Liver (tissue), 9 donors: ENCODE data around the gene ZNF532. TPM values are rescaled to one million over a fixed set of nuclear protein-coding genes. Genes with fewer than 3 reads are reported as not detected.

ENCODE experiments used
- DNase-seq: peaks from one replicate; pipeline ENCODE4 v3.0.0-alpha.2; 2017; ENCODE audit warnings: low spot score
- H3K27ac ChIP-seq, 2 donors: one replicate each; pipeline ENCODE4 v1.7.0; 2013; ENCODE audit warnings: inconsistent platforms in 2 of 2, low read length in 2 of 2, control low read depth in 1 of 2, low read depth in 1 of 2, mild to moderate bottlenecking in 1 of 2
- H3K27me3 ChIP-seq, 4 donors: one replicate each; pipeline versions ENCODE4 v1.6.1 to v1.7.0; 2013; ENCODE audit warnings: low read length in 3 of 4, inconsistent platforms in 1 of 4, mild to moderate bottlenecking in 1 of 4, moderate library complexity in 1 of 4; ENCODE audit not compliant: control insufficient read depth in 4 of 4, insufficient read depth in 4 of 4
- H3K36me3 ChIP-seq, 4 donors: one replicate each; pipeline versions ENCODE4 v1.6.1 to v1.7.0; 2013; ENCODE audit warnings: low read length in 3 of 4, mild to moderate bottlenecking in 3 of 4, low read depth in 1 of 4, moderate library complexity in 1 of 4; ENCODE audit not compliant: control insufficient read depth in 4 of 4, insufficient read depth in 3 of 4
- H3K4me1 ChIP-seq, 4 donors: one replicate each; pipeline versions ENCODE4 v1.6.1 to v1.7.0; 2013; ENCODE audit warnings: low read length in 3 of 4, mild to moderate bottlenecking in 3 of 4, moderate library complexity in 1 of 4; ENCODE audit not compliant: control insufficient read depth in 4 of 4, insufficient read depth in 4 of 4
- H3K4me3 ChIP-seq, 3 donors: one replicate each; pipeline versions ENCODE4 v1.6.1 to v1.7.0; 2013; ENCODE audit warnings: low read length in 3 of 3, control low read depth in 1 of 3, low read depth in 1 of 3, mild to moderate bottlenecking in 1 of 3
- H3K9ac ChIP-seq, 2 donors: one replicate each; pipeline ENCODE4 v1.7.0; 2013; ENCODE audit warnings: low read length in 2 of 2, mild to moderate bottlenecking in 2 of 2, moderate library complexity in 2 of 2, control low read depth in 1 of 2, low read depth in 1 of 2
- H3K9me3 ChIP-seq, 4 donors: one replicate each; pipeline versions ENCODE4 v1.6.1 to v1.7.0; 2013; ENCODE audit warnings: low read length in 3 of 4; ENCODE audit not compliant: control insufficient read depth in 4 of 4
- CTCF ChIP-seq: fragments of 150-350 bp; IDR thresholded peaks from 2 replicates; pipeline ENCODE4 v1.5.1; 2017; ENCODE audit warnings: improper control_type of control experiment, low read depth, low read length; ENCODE audit not compliant: missing input control
- FOXA2 ChIP-seq: IDR thresholded peaks from 2 replicates; pipeline ENCODE4 v1.6.1; 2016; ENCODE audit warnings: antibody characterized with exemption
- GABPA ChIP-seq, 2 donors: IDR thresholded peaks in 1 of 2; conservative IDR thresholded peaks in 1 of 2; 2 replicates each; pipeline ENCODE4 v1.6.1; 2016; ENCODE audit warnings: antibody characterized with exemption in 2 of 2, mild to moderate bottlenecking in 1 of 2, moderate library complexity in 1 of 2
- HNF4A ChIP-seq, 2 donors: conservative IDR thresholded peaks; 2 replicates each; pipeline ENCODE4 v1.6.1; 2016; ENCODE audit warnings: antibody characterized with exemption in 2 of 2, mild to moderate bottlenecking in 2 of 2
- HNF4G ChIP-seq: IDR thresholded peaks from 2 replicates; pipeline ENCODE4 v1.6.1; 2016; ENCODE audit warnings: antibody characterized with exemption
- NR2F2 ChIP-seq: IDR thresholded peaks from 2 replicates; pipeline ENCODE4 v1.6.1; 2016; ENCODE audit warnings: antibody characterized with exemption
- REST ChIP-seq: IDR thresholded peaks from 2 replicates; pipeline ENCODE4 v1.6.1; 2016; ENCODE audit warnings: antibody characterized with exemption, mild to moderate bottlenecking
- SP1 ChIP-seq: IDR thresholded peaks from 2 replicates; pipeline ENCODE4 v1.6.1; 2018; ENCODE audit warnings: antibody characterized with exemption, mild to moderate bottlenecking
- YY1 ChIP-seq: IDR thresholded peaks from 2 replicates; pipeline ENCODE4 v1.6.1; 2016; ENCODE audit warnings: antibody characterized with exemption, mild to moderate bottlenecking
- WGBS: extraction: QIAGEN DNeasy Blood & Tissue Kit; methylation state at CpG from one replicate; pipeline ENCODE4 v1.1.7; 2013; 5-methylcytosine and 5-hydroxymethylcytosine counted together
- polyA plus RNA-seq, 2 donors: library from polyadenylated mRNA; stranded (reverse) in 1 of 2; unstranded in 1 of 2; fragments of 200-250 nt in 1 of 2; fragments of >200 nt in 1 of 2; fragmentation: Nextera tagmentation in 1 of 2; extraction: Ambion mirVana in 1 of 2; gene quantifications; one replicate each; pipeline versions ENCODE4 v1.2.1 to v1.2.3, GENCODE V29; 2013 to 2015
- total RNA-seq, 2 donors: library from RNA; depleted of rRNA; stranded (reverse); fragments of >200 nt; gene quantifications; one replicate each; pipeline ENCODE4 v1.2.3, GENCODE V29; 2014
- donor health status: healthy.
- donor health status: healthy.
- donor health status: healthy.
- donor health status: healthy.
- donor health status: healthy.

ZNF532 gene
- total and polyA plus RNA-seq, 4 donors = 0.68 to 5.6 (median 2.5) TPM

GRCh38 chr18:58886431-58886830 lies 21.8 kb downstream of the ZNF532 start:
- Histone ChIP-seq H3K9me3 (no peaks in the 10 kb centered on the region), H3K36me3 (no peaks in the 10 kb centered on the region), H3K27ac (no peak overlapping the region), H3K4me3 (no peak overlapping the region), H3K27me3 (no peaks in the 10 kb centered on the region), H3K9ac (no peak overlapping the region), H3K4me1 (no peaks in the 10 kb centered on the region)
- DNase-seq = no peak
- TF ChIP-seq CTCF = no peak
- no peak for TF ChIP-seq FOXA2
- 70% methylated on average over 3 of the region's 3 CpGs for WGBS

GRCh38 chr18:58886864-58887612 lies 22.4 kb downstream of the ZNF532 start:
- no peak overlapping the region for H3K9ac ChIP-seq
- TF ChIP-seq REST (no peak), YY1 (no peak), HNF4A (conservative IDR thresholded peaks at IDR 0.05) (no peak), NR2F2 (no peak), HNF4G (no peak)
- no peak overlapping the region for H3K4me3 ChIP-seq
- no peak for DNase-seq
- H3K4me1 ChIP-seq = peaks cover 0 to under 1% (median 0%) of the 10 kb centered on the region in 4 donors
- no peaks in the 10 kb centered on the region for H3K36me3 ChIP-seq
- H3K27ac ChIP-seq = peak overlapping the region; percentile 0 to 71
- no peaks in the 10 kb centered on the region for H3K9me3 ChIP-seq
- 64% methylated on average over 8 of the region's 8 CpGs for WGBS
- H3K27me3 ChIP-seq = no peaks in the 10 kb centered on the region

- Histone ChIP-seq H3K27ac (peak overlapping the region; percentile 0 to 71), H3K4me3 (no peak overlapping the region), H3K27me3 (no peaks in the 10 kb centered on the region), H3K9ac (no peak overlapping the region), H3K36me3 (no peaks in the 10 kb centered on the region), H3K9me3 (no peaks in the 10 kb centered on the region), H3K4me1 (peaks cover 0 to 5% (median 2%) of the 10 kb centered on the region in 4 donors)
- TF ChIP-seq SP1 (peak; percentile 13), GABPA (IDR thresholded peaks at IDR 0.05 in 1 of 2, conservative IDR thresholded peaks at IDR 0.05 in 1 of 2) (no peak)
- no peak for DNase-seq
- 64% methylated on average over 10 of the region's 10 CpGs for WGBS
These were observed 22.9 kb downstream of the ZNF532 start for GRCh38 chr18:58887613-58887963.
